Measurements from ENCODE around the gene CACNA1C.
A peak's percentile ranks its signal among the peaks of the same experiment; 100 is the strongest.

Gene CACNA1C

DNA sequence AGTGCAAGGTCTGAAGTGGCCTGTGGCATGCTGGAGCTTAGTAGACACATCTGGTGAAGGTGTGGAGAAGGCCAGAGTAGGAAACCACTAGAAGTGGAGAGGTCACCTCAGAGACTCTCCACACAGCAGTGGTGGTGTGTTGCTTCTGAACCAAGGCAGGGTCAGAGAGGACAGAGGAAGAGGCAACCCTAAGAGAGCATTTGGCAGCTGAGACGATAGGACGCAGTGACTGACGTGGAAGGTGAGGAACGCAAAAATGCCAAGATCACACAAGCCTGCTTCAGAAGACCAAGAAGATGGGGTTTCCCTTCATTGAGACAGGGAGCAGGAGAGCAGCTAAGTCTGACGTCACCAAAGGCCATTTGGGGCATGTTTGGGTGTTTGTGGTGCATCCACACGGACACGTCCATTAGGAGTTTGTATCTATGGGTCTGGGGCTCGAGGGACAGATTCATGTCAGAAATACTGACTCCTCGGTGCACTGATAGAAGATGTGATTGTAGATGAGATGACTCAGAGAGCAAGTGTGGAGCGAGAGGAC is 338.1 kb downstream of the CACNA1C start:
- Histone ChIP-seq H3K4me1 (ENCODE audit: control extremely low read depth in 1 of 4, control insufficient read depth in 4 of 4, insufficient read depth in 4 of 4, low read length in 3 of 4) (no peaks in the 10 kb centered on the region), H3K4me3 (ENCODE audit: control insufficient read depth in 1 of 7, extremely low read depth in 1 of 7, insufficient read depth in 4 of 7, low read depth in 2 of 7, low read length in 6 of 7) (no peak overlapping the region), H3K9me3 (ENCODE audit: control extremely low read depth in 1 of 5, control insufficient read depth in 4 of 5, insufficient read depth in 2 of 5, low read depth in 1 of 5, low read length in 4 of 5) (no peaks in the 10 kb centered on the region), H3K27ac (ENCODE audit: insufficient read depth in 1 of 2, low read depth in 1 of 2, low read length in 2 of 2, poor library complexity in 1 of 2, severe bottlenecking in 2 of 2) (no peak overlapping the region), H3K36me3 (ENCODE audit: control insufficient read depth in 4 of 4, insufficient read depth in 4 of 4, low read length in 3 of 4) (no peaks in the 10 kb centered on the region), H3K27me3 (replicated peaks in 2 of 5; ENCODE audit: control insufficient read depth in 4 of 5, insufficient read depth in 5 of 5, low read length in 4 of 5) (no peaks in the 10 kb centered on the region)
- POLR2A ChIA-PET: no interaction called here
- CTCF ChIA-PET: interaction anchor here (0.6 to 1.3 kb wide), 3 partner anchors 70 to 197 kb away, joined by 3 read pairs; no protein-coding TSS in a partner anchor
- WGBS (ENCODE audit: insufficient coverage): 99% methylated on average over 10 of the region's 10 CpGs
- no peak for DNase-seq

DNA sequence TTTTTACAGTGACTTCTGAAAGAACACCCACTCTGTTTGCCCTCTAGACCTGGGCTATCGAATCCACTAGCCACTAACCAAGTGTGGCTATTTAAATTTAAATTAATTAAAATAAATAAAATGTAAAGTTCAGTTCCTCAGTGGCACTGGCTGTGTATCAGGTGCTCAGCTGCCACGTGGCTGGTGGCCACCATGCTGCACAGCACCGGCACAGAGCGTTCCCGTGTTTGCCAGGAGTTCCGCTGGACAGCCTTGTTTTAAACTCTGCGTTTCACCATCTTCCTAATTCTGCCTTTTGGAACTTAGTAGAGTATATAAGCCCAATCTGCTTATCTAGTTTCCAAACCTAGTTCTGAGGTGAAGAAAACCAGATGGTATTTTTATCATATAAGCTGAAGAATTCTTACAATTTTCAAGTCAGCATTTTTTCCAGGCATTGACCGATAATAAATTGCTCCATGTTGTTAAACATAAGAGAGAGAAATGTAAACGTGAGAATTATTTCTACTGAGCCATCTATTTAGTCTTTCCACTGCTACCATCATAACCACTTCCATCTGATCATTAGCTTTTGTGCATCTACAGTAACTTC is 339.0 kb downstream of the CACNA1C start:
- WGBS (ENCODE audit: insufficient coverage): 96% methylated on average over 3 of the region's 9 CpGs
- DNase-seq: no peak
- Histone ChIP-seq H3K4me3 (ENCODE audit: control insufficient read depth in 1 of 7, extremely low read depth in 1 of 7, insufficient read depth in 4 of 7, low read depth in 2 of 7, low read length in 6 of 7) (no peak overlapping the region), H3K9me3 (ENCODE audit: control extremely low read depth in 1 of 5, control insufficient read depth in 4 of 5, insufficient read depth in 2 of 5, low read depth in 1 of 5, low read length in 4 of 5) (no peaks in the 10 kb centered on the region), H3K27me3 (replicated peaks in 2 of 5; ENCODE audit: control insufficient read depth in 4 of 5, insufficient read depth in 5 of 5, low read length in 4 of 5) (no peaks in the 10 kb centered on the region), H3K27ac (ENCODE audit: insufficient read depth in 1 of 2, low read depth in 1 of 2, low read length in 2 of 2, poor library complexity in 1 of 2, severe bottlenecking in 2 of 2) (no peak overlapping the region), H3K36me3 (ENCODE audit: control insufficient read depth in 4 of 4, insufficient read depth in 4 of 4, low read length in 3 of 4) (no peaks in the 10 kb centered on the region), H3K4me1 (ENCODE audit: control extremely low read depth in 1 of 4, control insufficient read depth in 4 of 4, insufficient read depth in 4 of 4, low read length in 3 of 4) (no peaks in the 10 kb centered on the region)
- ChIA-PET CTCF (interaction anchor here (1.1 to 1.9 kb wide), 5 partner anchors 9 to 197 kb away, joined by 3 to 7 read pairs (median 3); no protein-coding TSS in a partner anchor), POLR2A (interaction anchor here (0.6 kb wide), 2 partner anchors 34 to 63 kb away, joined by 3 to 6 read pairs; no protein-coding TSS in a partner anchor)

DNA sequence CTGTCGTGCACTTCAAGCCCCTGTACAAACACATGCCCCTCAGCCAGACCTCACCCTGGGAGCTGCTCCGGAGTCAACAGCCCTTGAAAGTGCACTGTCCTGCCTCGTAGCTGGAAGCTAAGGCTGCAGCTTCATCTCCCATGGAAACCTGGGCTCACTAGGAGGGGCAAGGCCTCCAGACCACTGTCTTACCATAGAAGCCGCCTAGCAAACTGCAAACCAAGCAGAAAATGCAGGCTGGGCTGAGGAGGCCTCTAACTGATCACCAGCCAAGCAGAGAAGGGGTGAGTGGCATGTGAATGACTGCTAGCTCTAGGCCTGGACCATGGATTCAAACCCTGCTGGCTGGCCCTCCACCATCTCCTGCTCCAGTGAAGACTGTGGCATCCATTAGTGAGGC is 340.2 kb downstream of the CACNA1C start:
- CTCF ChIA-PET: interaction anchor here (1.2 to 1.9 kb wide), 3 partner anchors 10 to 107 kb away, joined by 5 to 7 read pairs (median 5); no protein-coding TSS in a partner anchor
- 96% methylated on average over 4 of the region's 4 CpGs for WGBS (ENCODE audit: insufficient coverage)

DNA sequence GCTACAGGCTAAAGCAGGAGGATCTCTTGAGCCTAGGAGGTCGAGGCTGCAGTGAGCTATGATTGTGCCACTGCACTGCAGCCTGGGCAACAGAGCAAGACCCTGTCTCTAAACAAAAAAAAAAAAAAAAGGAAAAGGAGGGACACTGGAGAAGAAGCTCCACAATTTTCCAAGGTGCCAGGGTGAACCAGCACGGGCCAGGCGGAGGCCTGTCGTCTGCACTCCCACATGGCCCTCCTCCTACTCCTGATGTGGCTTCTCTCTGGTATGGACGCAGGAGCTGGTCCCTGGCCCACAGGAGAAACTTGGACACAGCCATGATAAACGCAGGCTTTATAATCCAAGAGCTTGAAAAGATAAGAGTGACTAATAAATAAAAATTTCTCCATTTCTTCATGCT is 341.2 kb downstream of the CACNA1C start:
- CTCF ChIA-PET: interaction anchor here (0.9 to 2.3 kb wide), 8 partner anchors 12 to 317 kb away, joined by 3 to 12 read pairs (median 3); no protein-coding TSS in a partner anchor
- WGBS (ENCODE audit: insufficient coverage): 100% methylated on average over 1 of the region's 6 CpGs
- H3K4me1 ChIP-seq (ENCODE audit: control extremely low read depth in 1 of 4, control insufficient read depth in 4 of 4, insufficient read depth in 4 of 4, low read length in 3 of 4): no peaks in the 10 kb centered on the region
- no peaks in the 10 kb centered on the region for H3K27me3 ChIP-seq (replicated peaks in 2 of 5; ENCODE audit: control insufficient read depth in 4 of 5, insufficient read depth in 5 of 5, low read length in 4 of 5)
- no peak for DNase-seq
- H3K4me3 ChIP-seq (ENCODE audit: control insufficient read depth in 1 of 7, extremely low read depth in 1 of 7, insufficient read depth in 4 of 7, low read depth in 2 of 7, low read length in 6 of 7): no peak overlapping the region
- H3K36me3 ChIP-seq (ENCODE audit: control insufficient read depth in 4 of 4, insufficient read depth in 4 of 4, low read length in 3 of 4): no peaks in the 10 kb centered on the region
- POLR2A ChIA-PET: no interaction called here
- no peaks in the 10 kb centered on the region for H3K9me3 ChIP-seq (ENCODE audit: control extremely low read depth in 1 of 5, control insufficient read depth in 4 of 5, insufficient read depth in 2 of 5, low read depth in 1 of 5, low read length in 4 of 5)
- H3K27ac ChIP-seq (ENCODE audit: insufficient read depth in 1 of 2, low read depth in 1 of 2, low read length in 2 of 2, poor library complexity in 1 of 2, severe bottlenecking in 2 of 2): no peak overlapping the region

More for the DNA sequence above, 340.2 kb downstream of the CACNA1C start:
- no peaks in the 10 kb centered on the region for H3K9me3 ChIP-seq (ENCODE audit: control extremely low read depth in 1 of 5, control insufficient read depth in 4 of 5, insufficient read depth in 2 of 5, low read depth in 1 of 5, low read length in 4 of 5)
- H3K27ac ChIP-seq (ENCODE audit: insufficient read depth in 1 of 2, low read depth in 1 of 2, low read length in 2 of 2, poor library complexity in 1 of 2, severe bottlenecking in 2 of 2): no peak overlapping the region
- no peaks in the 10 kb centered on the region for H3K4me1 ChIP-seq (ENCODE audit: control extremely low read depth in 1 of 4, control insufficient read depth in 4 of 4, insufficient read depth in 4 of 4, low read length in 3 of 4)
- DNase-seq: no peak
- H3K4me3 ChIP-seq (ENCODE audit: control insufficient read depth in 1 of 7, extremely low read depth in 1 of 7, insufficient read depth in 4 of 7, low read depth in 2 of 7, low read length in 6 of 7): no peak overlapping the region
- H3K27me3 ChIP-seq (replicated peaks in 2 of 5; ENCODE audit: control insufficient read depth in 4 of 5, insufficient read depth in 5 of 5, low read length in 4 of 5): no peaks in the 10 kb centered on the region
- POLR2A ChIA-PET: no interaction called here
- no peaks in the 10 kb centered on the region for H3K36me3 ChIP-seq (ENCODE audit: control insufficient read depth in 4 of 4, insufficient read depth in 4 of 4, low read length in 3 of 4)

DNA sequence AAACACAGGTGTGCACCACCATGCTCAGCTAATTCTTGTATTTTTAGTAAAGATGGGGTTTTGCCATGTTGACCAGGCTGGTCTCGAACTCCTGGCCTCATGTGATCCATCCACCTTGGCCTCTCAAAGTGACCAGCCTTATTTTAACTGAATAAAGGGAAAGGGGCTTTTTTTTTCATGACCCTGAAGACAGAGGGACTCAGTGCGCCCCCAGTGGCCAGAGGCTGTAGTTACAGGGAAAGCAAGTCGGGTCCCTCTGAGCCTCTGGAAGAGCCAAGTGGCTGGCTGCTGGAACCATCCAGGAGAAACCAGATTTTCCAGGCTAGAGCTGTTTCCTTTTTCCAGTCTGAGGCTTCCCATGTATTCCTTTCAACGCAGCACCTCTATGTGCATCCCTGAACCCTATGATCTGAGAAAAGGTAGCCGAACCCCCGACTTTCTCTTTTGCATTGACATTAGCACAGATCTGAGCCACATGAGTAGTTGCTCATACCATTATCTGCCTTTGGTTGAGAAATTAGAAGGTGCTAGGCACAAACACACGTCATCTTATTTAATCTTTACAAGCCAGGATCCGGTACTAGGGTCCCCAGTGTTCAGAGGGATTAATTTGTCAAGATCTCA is 342.7 kb downstream of the CACNA1C start:
- DNase-seq: peak; percentile 29 to 61 (median 50)
- ChIA-PET CTCF (interaction anchor here (0.6 to 2.3 kb wide), 19 partner anchors 9 to 212 kb away, joined by 3 to 12 read pairs (median 3); no protein-coding TSS in a partner anchor), POLR2A (no interaction called here)

DNA sequence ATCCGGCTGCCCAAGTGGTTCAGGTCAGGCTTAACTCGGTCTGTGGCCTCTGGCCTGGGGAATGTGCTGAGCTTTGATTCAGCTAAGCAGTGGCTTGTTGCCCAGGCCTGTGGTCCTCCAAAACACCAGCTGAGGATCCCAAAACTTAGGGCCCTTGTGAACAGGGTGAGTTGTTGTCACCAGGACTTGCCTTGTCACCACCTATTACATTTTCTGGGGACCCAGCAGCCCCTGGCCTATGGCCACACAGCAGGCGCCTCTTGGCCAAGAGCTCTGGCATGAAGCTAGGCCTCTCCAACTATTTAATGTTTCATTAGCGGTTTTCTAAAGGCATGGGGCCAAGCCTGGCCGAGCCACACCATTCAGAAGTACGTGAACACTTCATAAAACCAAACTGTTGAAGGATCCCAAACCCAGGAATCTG is 343.7 kb downstream of the CACNA1C start:
- no peak for DNase-seq

More for the DNA sequence above, 342.7 kb downstream of the CACNA1C start:
- Histone ChIP-seq H3K4me3 (ENCODE audit: control insufficient read depth in 1 of 7, extremely low read depth in 1 of 7, insufficient read depth in 4 of 7, low read depth in 2 of 7, low read length in 6 of 7) (no peak overlapping the region), H3K27ac (ENCODE audit: insufficient read depth in 1 of 2, low read depth in 1 of 2, low read length in 2 of 2, poor library complexity in 1 of 2, severe bottlenecking in 2 of 2) (no peak overlapping the region), H3K9me3 (ENCODE audit: control extremely low read depth in 1 of 5, control insufficient read depth in 4 of 5, insufficient read depth in 2 of 5, low read depth in 1 of 5, low read length in 4 of 5) (no peaks in the 10 kb centered on the region), H3K27me3 (replicated peaks in 2 of 5; ENCODE audit: control insufficient read depth in 4 of 5, insufficient read depth in 5 of 5, low read length in 4 of 5) (no peaks in the 10 kb centered on the region), H3K36me3 (ENCODE audit: control insufficient read depth in 4 of 4, insufficient read depth in 4 of 4, low read length in 3 of 4) (no peaks in the 10 kb centered on the region), H3K4me1 (ENCODE audit: control extremely low read depth in 1 of 4, control insufficient read depth in 4 of 4, insufficient read depth in 4 of 4, low read length in 3 of 4) (peaks cover 0 to 1% (median 0%) of the 10 kb centered on the region in 4 experiments)
- WGBS (ENCODE audit: insufficient coverage): 65% methylated on average over 8 of the region's 8 CpGs

More for the DNA sequence above, 343.7 kb downstream of the CACNA1C start:
- Histone ChIP-seq H3K4me1 (ENCODE audit: control extremely low read depth in 1 of 4, control insufficient read depth in 4 of 4, insufficient read depth in 4 of 4, low read length in 3 of 4) (peaks cover 0 to 3% (median 0%) of the 10 kb centered on the region in 4 experiments), H3K27ac (ENCODE audit: insufficient read depth in 1 of 2, low read depth in 1 of 2, low read length in 2 of 2, poor library complexity in 1 of 2, severe bottlenecking in 2 of 2) (no peak overlapping the region), H3K36me3 (ENCODE audit: control insufficient read depth in 4 of 4, insufficient read depth in 4 of 4, low read length in 3 of 4) (no peaks in the 10 kb centered on the region), H3K27me3 (replicated peaks in 2 of 5; ENCODE audit: control insufficient read depth in 4 of 5, insufficient read depth in 5 of 5, low read length in 4 of 5) (no peaks in the 10 kb centered on the region), H3K4me3 (ENCODE audit: control insufficient read depth in 1 of 7, extremely low read depth in 1 of 7, insufficient read depth in 4 of 7, low read depth in 2 of 7, low read length in 6 of 7) (no peak overlapping the region), H3K9me3 (ENCODE audit: control extremely low read depth in 1 of 5, control insufficient read depth in 4 of 5, insufficient read depth in 2 of 5, low read depth in 1 of 5, low read length in 4 of 5) (no peaks in the 10 kb centered on the region)
- CTCF ChIA-PET: interaction anchor here (0.7 to 2.0 kb wide), 10 partner anchors 10 to 187 kb away, joined by 3 to 8 read pairs (median 4); no protein-coding TSS in a partner anchor
- POLR2A ChIA-PET: no interaction called here
- 100% methylated on average over 4 of the region's 6 CpGs for WGBS (ENCODE audit: insufficient coverage)

Measured in common myeloid progenitor, CD34-positive (primary cell).